T-helper 1 cell treated with Interleukin-12 subunit alpha and Interleukin-12 subunit beta and Interleukin-4 antibody, amounts not matched to agents 30 μg/mL and 1 μg/mL, for 36 hours (primary cell): ENCODE measurements around the gene HIVEP3.

Experiments used
- H3K27ac Mint-ChIP-seq: one replicate; pipeline ENCODE4 v1.8.0; 2021; ENCODE audit warnings: mild to moderate bottlenecking, mixed read lengths
- H3K27me3 Mint-ChIP-seq: one replicate; pipeline ENCODE4 v1.8.0; 2021; ENCODE audit warnings: low read depth, mixed read lengths
- H3K36me3 Mint-ChIP-seq: one replicate; pipeline ENCODE4 v1.8.0; 2021; ENCODE audit warnings: low read depth, mixed read lengths
- H3K4me1 Mint-ChIP-seq: one replicate; pipeline ENCODE4 v1.8.0; 2021; ENCODE audit warnings: low read depth, mixed read lengths
- H3K4me3 Mint-ChIP-seq: one replicate; pipeline ENCODE4 v1.8.0; 2021; ENCODE audit warnings: mild to moderate bottlenecking, moderate library complexity, mixed read lengths
- H3K9me3 Mint-ChIP-seq: one replicate; pipeline ENCODE4 v1.8.0; 2021; ENCODE audit warnings: mixed read lengths

The HIVEP3 gene

GRCh38 chr1:41783189-41783639 is 135.5 kb downstream of the HIVEP3 start:
- H3K27me3 Mint-ChIP-seq = no peaks in the 10 kb centered on the region
- H3K4me3 Mint-ChIP-seq = no peak overlapping the region
- H3K9me3 Mint-ChIP-seq = peaks cover 22% of the 10 kb centered on the region
- peaks cover 19% of the 10 kb centered on the region for H3K4me1 Mint-ChIP-seq
- H3K27ac Mint-ChIP-seq = peak overlapping the region; percentile 52
- H3K36me3 Mint-ChIP-seq = peaks cover 24% of the 10 kb centered on the region

GRCh38 chr1:41780916-41781315 is 137.8 kb downstream of the HIVEP3 start:
- Mint-ChIP-seq H3K36me3 (peaks cover 24% of the 10 kb centered on the region), H3K9me3 (peaks cover 22% of the 10 kb centered on the region), H3K27me3 (no peaks in the 10 kb centered on the region), H3K4me3 (no peak overlapping the region), H3K4me1 (peaks cover 17% of the 10 kb centered on the region), H3K27ac (no peak overlapping the region)

GRCh38 chr1:41780322-41780721 is 138.4 kb downstream of the HIVEP3 start:
- no peaks in the 10 kb centered on the region for H3K27me3 Mint-ChIP-seq

GRCh38 chr1:41779360-41779759 is 139.4 kb downstream of the HIVEP3 start:
- Mint-ChIP-seq H3K36me3 (peaks cover 16% of the 10 kb centered on the region), H3K4me1 (peaks cover 17% of the 10 kb centered on the region), H3K9me3 (peaks cover 12% of the 10 kb centered on the region), H3K4me3 (no peak overlapping the region), H3K27ac (no peak overlapping the region), H3K27me3 (no peaks in the 10 kb centered on the region)

More at GRCh38 chr1:41780322-41780721, 138.4 kb downstream of the HIVEP3 start:
- Mint-ChIP-seq H3K36me3 (peaks cover 23% of the 10 kb centered on the region), H3K9me3 (peaks cover 22% of the 10 kb centered on the region), H3K4me1 (peaks cover 17% of the 10 kb centered on the region), H3K4me3 (no peak overlapping the region), H3K27ac (no peak overlapping the region)

GRCh38 chr1:41777695-41778094 is 141.0 kb downstream of the HIVEP3 start:
- peaks cover 7% of the 10 kb centered on the region for H3K36me3 Mint-ChIP-seq
- H3K9me3 Mint-ChIP-seq = no peaks in the 10 kb centered on the region
- H3K27ac Mint-ChIP-seq = no peak overlapping the region
- peaks cover 13% of the 10 kb centered on the region for H3K4me1 Mint-ChIP-seq
- no peak overlapping the region for H3K4me3 Mint-ChIP-seq
- H3K27me3 Mint-ChIP-seq = no peaks in the 10 kb centered on the region

GRCh38 chr1:41776891-41777441 is 141.8 kb downstream of the HIVEP3 start:
- Mint-ChIP-seq H3K27ac (no peak overlapping the region), H3K4me1 (peaks cover 10% of the 10 kb centered on the region), H3K9me3 (no peaks in the 10 kb centered on the region), H3K27me3 (no peaks in the 10 kb centered on the region), H3K4me3 (no peak overlapping the region), H3K36me3 (peaks cover 7% of the 10 kb centered on the region)

GRCh38 chr1:41775956-41776585 is 142.7 kb downstream of the HIVEP3 start:
- Mint-ChIP-seq H3K9me3 (no peaks in the 10 kb centered on the region), H3K4me1 (peaks cover 9% of the 10 kb centered on the region), H3K27me3 (no peaks in the 10 kb centered on the region), H3K27ac (no peak overlapping the region), H3K4me3 (no peak overlapping the region), H3K36me3 (peaks cover 2% of the 10 kb centered on the region)

- Mint-ChIP-seq H3K27me3 (no peaks in the 10 kb centered on the region), H3K4me1 (peaks cover 6% of the 10 kb centered on the region), H3K4me3 (no peak overlapping the region), H3K36me3 (peaks cover 2% of the 10 kb centered on the region), H3K9me3 (no peaks in the 10 kb centered on the region), H3K27ac (no peak overlapping the region)
Observed at GRCh38 chr1:41774471-41774990, 144.2 kb downstream of the HIVEP3 start.

GRCh38 chr1:41773842-41774241 is 144.9 kb downstream of the HIVEP3 start:
- Mint-ChIP-seq H3K27ac (no peak overlapping the region), H3K36me3 (peaks cover 2% of the 10 kb centered on the region), H3K4me1 (peaks cover 6% of the 10 kb centered on the region), H3K4me3 (no peak overlapping the region), H3K27me3 (no peaks in the 10 kb centered on the region), H3K9me3 (no peaks in the 10 kb centered on the region)

- Mint-ChIP-seq H3K4me3 (no peak overlapping the region), H3K4me1 (peaks cover 3% of the 10 kb centered on the region), H3K36me3 (peaks cover 2% of the 10 kb centered on the region), H3K9me3 (no peaks in the 10 kb centered on the region), H3K27me3 (no peaks in the 10 kb centered on the region), H3K27ac (no peak overlapping the region)
Observed at GRCh38 chr1:41773144-41773591, 145.6 kb downstream of the HIVEP3 start.

- Mint-ChIP-seq H3K27ac (no peak overlapping the region), H3K36me3 (peaks cover 5% of the 10 kb centered on the region), H3K4me3 (no peak overlapping the region), H3K4me1 (peaks cover 6% of the 10 kb centered on the region), H3K9me3 (no peaks in the 10 kb centered on the region), H3K27me3 (no peaks in the 10 kb centered on the region)
Observed at GRCh38 chr1:41769068-41769467, 149.7 kb downstream of the HIVEP3 start.

GRCh38 chr1:41768583-41768982 is 150.1 kb downstream of the HIVEP3 start:
- H3K27me3 Mint-ChIP-seq = no peaks in the 10 kb centered on the region
- H3K4me1 Mint-ChIP-seq = peaks cover 6% of the 10 kb centered on the region
- no peaks in the 10 kb centered on the region for H3K9me3 Mint-ChIP-seq
- peaks cover 5% of the 10 kb centered on the region for H3K36me3 Mint-ChIP-seq
- no peak overlapping the region for H3K4me3 Mint-ChIP-seq
- H3K27ac Mint-ChIP-seq = no peak overlapping the region

GRCh38 chr1:41767534-41768525 is 150.9 kb downstream of the HIVEP3 start:
- H3K4me3 Mint-ChIP-seq = no peak overlapping the region
- H3K36me3 Mint-ChIP-seq = peaks cover 5% of the 10 kb centered on the region
- peak overlapping the region; percentile 19 for H3K27ac Mint-ChIP-seq
- no peaks in the 10 kb centered on the region for H3K9me3 Mint-ChIP-seq
- peaks cover 6% of the 10 kb centered on the region for H3K4me1 Mint-ChIP-seq
- H3K27me3 Mint-ChIP-seq = no peaks in the 10 kb centered on the region

- Mint-ChIP-seq H3K27me3 (no peaks in the 10 kb centered on the region), H3K36me3 (peaks cover 7% of the 10 kb centered on the region), H3K4me1 (peaks cover 6% of the 10 kb centered on the region), H3K4me3 (no peak overlapping the region), H3K9me3 (peaks cover 6% of the 10 kb centered on the region), H3K27ac (no peak overlapping the region)
Observed at GRCh38 chr1:41766546-41766945, 152.2 kb downstream of the HIVEP3 start.
